Astrocyte (in vitro differentiated cells and primary cell): ENCODE results near the gene ECSIT. TPM values are rescaled to one million over a fixed set of nuclear protein-coding genes. Genes with fewer than 3 reads are reported as not detected.

ENCODE experiments used
- DNase-seq: peaks from one replicate; pipeline ENCODE4 v3.0.0-alpha.2; 2010; ENCODE audit warnings: low read depth
- FAIRE-seq: peaks from 2 replicates; lab custom pipeline; 2011; peaks lifted over from hg19 to GRCh38; lab: Jason Lieb, UNC
- H2AFZ ChIP-seq: 2 replicates; pipeline ENCODE4 v1.6.0; 2012; ENCODE audit warnings: low read depth, low read length, inconsistent platforms
- H3K27ac ChIP-seq: 2 replicates; pipeline ENCODE4 v1.5.1; 2011; ENCODE audit warnings: low read depth, low read length, inconsistent platforms
- H3K27me3 ChIP-seq: 2 replicates; pipeline ENCODE4 v1.6.0; 2011; ENCODE audit warnings: low read length, inconsistent platforms; ENCODE audit not compliant: insufficient read depth
- H3K36me3 ChIP-seq: 2 replicates; pipeline ENCODE4 v1.5.1; 2011; ENCODE audit warnings: low read length, inconsistent platforms; ENCODE audit not compliant: insufficient read depth
- H3K4me1 ChIP-seq: 2 replicates; pipeline ENCODE4 v1.5.1; 2011; ENCODE audit warnings: low read length, inconsistent platforms; ENCODE audit not compliant: insufficient read depth
- H3K4me2 ChIP-seq: 2 replicates; pipeline ENCODE4 v1.6.0; 2012; ENCODE audit warnings: low read length, inconsistent platforms
- H3K4me3 ChIP-seq: 2 replicates; pipeline ENCODE4 v1.5.1; 2011; ENCODE audit warnings: low read depth, mild to moderate bottlenecking, low read length, inconsistent platforms; ENCODE audit not compliant: insufficient read depth
- H3K79me2 ChIP-seq: 2 replicates; pipeline ENCODE4 v1.6.0; 2012; ENCODE audit warnings: mild to moderate bottlenecking, low read length, inconsistent platforms; ENCODE audit not compliant: insufficient read depth
- H3K9ac ChIP-seq: 2 replicates; pipeline ENCODE4 v1.6.0; 2012; ENCODE audit warnings: mild to moderate bottlenecking, low read length, inconsistent platforms
- H3K9me3 ChIP-seq: 2 replicates; pipeline ENCODE4 v1.5.1; 2012; ENCODE audit warnings: low read depth, mild to moderate bottlenecking, low read length, inconsistent platforms; ENCODE audit not compliant: insufficient read depth
- H4K20me1 ChIP-seq: 2 replicates; pipeline ENCODE4 v1.6.0; 2012; ENCODE audit warnings: low read length, inconsistent platforms; ENCODE audit not compliant: insufficient read depth
- H3K27ac Mint-ChIP-seq: one replicate; pipeline ENCODE4 v1.8.0; 2021; ENCODE audit warnings: mild to moderate bottlenecking, mixed read lengths; ENCODE audit not compliant: unreplicated experiment
- H3K27me3 Mint-ChIP-seq: one replicate; pipeline ENCODE4 v1.8.0; 2021; ENCODE audit warnings: low read depth, mixed read lengths; ENCODE audit not compliant: unreplicated experiment
- H3K36me3 Mint-ChIP-seq: one replicate; pipeline ENCODE4 v1.8.0; 2021; ENCODE audit warnings: low read depth, mixed read lengths; ENCODE audit not compliant: unreplicated experiment
- H3K4me1 Mint-ChIP-seq: one replicate; pipeline ENCODE4 v1.8.0; 2021; ENCODE audit warnings: low read depth, mixed read lengths; ENCODE audit not compliant: unreplicated experiment
- H3K4me3 Mint-ChIP-seq: one replicate; pipeline ENCODE4 v1.8.0; 2021; ENCODE audit warnings: mild to moderate bottlenecking, moderate library complexity, mixed read lengths; ENCODE audit not compliant: unreplicated experiment
- H3K9me3 Mint-ChIP-seq: one replicate; pipeline ENCODE4 v1.8.0; 2021; ENCODE audit warnings: mild to moderate bottlenecking, mixed read lengths; ENCODE audit not compliant: unreplicated experiment
- EZH2 ChIP-seq: IDR thresholded peaks from 2 replicates; pipeline ENCODE4 v1.6.1; 2012; ENCODE audit warnings: mild to moderate bottlenecking, low read length, inconsistent platforms; ENCODE audit not compliant: insufficient read depth
- total RNA-seq: library from RNA; stranded (reverse); gene quantifications from 2 replicates; pipeline ENCODE4 v1.2.1, GENCODE V29; 2021
- TF ChIP-seq, protein P1 (sequence below): IDR thresholded peaks from 2 replicates; pipeline ENCODE4 v1.5.1; 2011; ENCODE audit warnings: low read depth, mild to moderate bottlenecking, inconsistent platforms, low read length, moderate library complexity; ENCODE audit not compliant: insufficient read depth

ECSIT gene
- total RNA-seq, 1 donor from 2014 or later: 21.9 TPM

DNA sequence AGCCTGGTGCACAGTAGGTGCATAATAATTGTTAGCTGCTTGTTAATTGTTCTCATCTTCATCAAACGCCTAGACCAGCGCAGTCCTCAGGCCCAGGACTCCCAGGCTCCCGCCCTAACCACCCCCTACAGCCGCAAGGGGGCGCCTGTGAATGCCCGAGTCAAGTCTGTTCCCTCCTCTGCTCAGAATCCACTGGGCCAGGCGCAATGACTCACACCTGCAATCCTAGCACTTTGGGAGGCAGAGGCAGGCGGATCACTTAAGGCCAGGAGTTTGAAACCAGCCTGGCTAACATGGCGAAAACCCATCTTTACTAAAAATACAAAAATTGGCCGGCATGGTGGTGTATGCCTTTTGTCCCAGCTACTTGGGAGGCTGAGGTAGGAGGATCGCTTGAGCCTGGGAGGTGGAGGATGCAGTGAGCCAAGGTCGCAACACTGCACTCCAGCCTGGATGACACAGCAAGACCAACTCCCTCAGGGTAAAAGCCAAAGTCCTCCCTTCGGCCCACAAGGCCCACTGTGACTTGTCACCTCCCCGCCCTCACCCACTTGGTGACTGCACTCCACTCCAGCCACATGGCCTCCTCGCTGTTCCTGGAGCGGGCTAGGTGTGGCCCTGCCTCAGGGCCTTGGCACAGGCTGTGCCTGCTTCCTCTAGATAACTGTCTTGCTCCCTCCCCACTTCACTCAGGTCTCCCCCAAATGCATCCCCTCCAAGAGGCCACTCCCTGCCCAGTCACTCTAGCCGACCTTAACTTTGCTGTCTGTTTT is 32.4 kb downstream of the ECSIT start:
- no peak overlapping the region for H3K27ac Mint-ChIP-seq
- peaks cover 3% of the 10 kb centered on the region for H3K4me1 Mint-ChIP-seq
- peak; percentile 57 for DNase-seq
- H3K4me3 Mint-ChIP-seq: no peak overlapping the region
- no peaks in the 10 kb centered on the region for H3K79me2 ChIP-seq
- no peak for FAIRE-seq
- H3K9me3 Mint-ChIP-seq: no peaks in the 10 kb centered on the region
- no peak for TF ChIP-seq EZH2
- TF ChIP-seq, protein P1, sequence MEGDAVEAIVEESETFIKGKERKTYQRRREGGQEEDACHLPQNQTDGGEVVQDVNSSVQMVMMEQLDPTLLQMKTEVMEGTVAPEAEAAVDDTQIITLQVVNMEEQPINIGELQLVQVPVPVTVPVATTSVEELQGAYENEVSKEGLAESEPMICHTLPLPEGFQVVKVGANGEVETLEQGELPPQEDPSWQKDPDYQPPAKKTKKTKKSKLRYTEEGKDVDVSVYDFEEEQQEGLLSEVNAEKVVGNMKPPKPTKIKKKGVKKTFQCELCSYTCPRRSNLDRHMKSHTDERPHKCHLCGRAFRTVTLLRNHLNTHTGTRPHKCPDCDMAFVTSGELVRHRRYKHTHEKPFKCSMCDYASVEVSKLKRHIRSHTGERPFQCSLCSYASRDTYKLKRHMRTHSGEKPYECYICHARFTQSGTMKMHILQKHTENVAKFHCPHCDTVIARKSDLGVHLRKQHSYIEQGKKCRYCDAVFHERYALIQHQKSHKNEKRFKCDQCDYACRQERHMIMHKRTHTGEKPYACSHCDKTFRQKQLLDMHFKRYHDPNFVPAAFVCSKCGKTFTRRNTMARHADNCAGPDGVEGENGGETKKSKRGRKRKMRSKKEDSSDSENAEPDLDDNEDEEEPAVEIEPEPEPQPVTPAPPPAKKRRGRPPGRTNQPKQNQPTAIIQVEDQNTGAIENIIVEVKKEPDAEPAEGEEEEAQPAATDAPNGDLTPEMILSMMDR: peak; percentile 59
- H4K20me1 ChIP-seq: peaks cover 13% of the 10 kb centered on the region
- no peak overlapping the region for H3K27ac ChIP-seq
- H3K27me3 Mint-ChIP-seq: no peaks in the 10 kb centered on the region
- no peaks in the 10 kb centered on the region for H3K36me3 ChIP-seq
- peaks cover 11% of the 10 kb centered on the region for H3K36me3 Mint-ChIP-seq
- no peak overlapping the region for H3K9ac ChIP-seq
- no peak overlapping the region for H2AFZ ChIP-seq
- H3K4me1 ChIP-seq: no peaks in the 10 kb centered on the region
- H3K4me2 ChIP-seq: no peak overlapping the region
- H3K27me3 ChIP-seq: no peaks in the 10 kb centered on the region
- no peaks in the 10 kb centered on the region for H3K9me3 ChIP-seq
- H3K4me3 ChIP-seq: no peak overlapping the region

DNA sequence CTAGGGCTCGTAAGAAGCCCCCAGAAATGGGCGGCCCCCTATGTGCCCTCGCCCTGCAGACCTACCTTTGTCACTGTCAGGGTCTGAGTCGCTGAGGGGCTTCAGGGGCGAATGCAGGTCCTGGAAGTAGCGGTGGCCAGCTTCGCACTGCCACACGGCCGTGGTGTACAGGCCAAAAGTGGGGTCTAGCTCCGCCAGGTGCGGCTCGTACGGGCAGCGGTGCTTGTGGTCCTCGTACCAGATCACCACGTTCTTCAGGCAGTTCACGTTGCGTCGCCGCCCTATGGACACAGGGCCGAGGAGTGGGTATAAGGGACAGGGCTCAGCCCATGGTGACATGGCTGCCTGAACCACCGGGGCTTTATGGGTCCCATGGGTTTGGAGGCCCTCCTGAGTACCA is 33.0 kb downstream of the ECSIT start:
- Histone ChIP-seq H3K27ac (no peak overlapping the region), H3K36me3 (no peaks in the 10 kb centered on the region), H3K79me2 (no peaks in the 10 kb centered on the region), H3K27me3 (no peaks in the 10 kb centered on the region), H3K4me1 (no peaks in the 10 kb centered on the region), H4K20me1 (peaks cover 13% of the 10 kb centered on the region), H2AFZ (no peak overlapping the region), H3K4me3 (no peak overlapping the region), H3K9me3 (no peaks in the 10 kb centered on the region), H3K9ac (no peak overlapping the region), H3K4me2 (no peak overlapping the region)
- Mint-ChIP-seq H3K27me3 (no peaks in the 10 kb centered on the region), H3K27ac (no peak overlapping the region), H3K4me3 (no peak overlapping the region), H3K4me1 (peaks cover 3% of the 10 kb centered on the region), H3K36me3 (peaks cover 7% of the 10 kb centered on the region), H3K9me3 (no peaks in the 10 kb centered on the region)
- FAIRE-seq (no peak), DNase-seq (no peak)
- TF ChIP-seq, protein P1: no peak
- TF ChIP-seq EZH2: no peak

DNA sequence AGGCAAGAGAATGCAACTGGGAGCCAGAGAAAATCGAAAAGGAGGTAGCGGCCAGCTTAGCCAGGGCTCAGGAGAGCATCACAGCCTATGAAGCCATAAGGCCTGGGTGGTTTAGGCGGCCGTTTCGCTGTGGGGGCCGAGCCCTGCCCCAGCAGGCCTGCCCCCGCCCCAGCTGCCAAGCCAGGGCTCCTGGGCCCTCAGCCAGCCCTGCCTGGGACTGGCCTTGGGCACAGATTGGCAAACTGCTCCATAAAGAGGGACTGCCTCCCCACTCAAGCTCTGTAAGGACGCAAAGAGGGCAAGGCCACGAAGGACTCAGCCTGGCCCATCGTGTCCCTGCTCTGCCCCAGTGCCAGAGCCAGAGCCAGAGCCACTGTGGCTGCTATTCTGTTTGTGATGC is 33.5 kb downstream of the ECSIT start:
- H3K36me3 Mint-ChIP-seq: peaks cover 7% of the 10 kb centered on the region
- H3K27ac Mint-ChIP-seq: no peak overlapping the region
- H2AFZ ChIP-seq: no peak overlapping the region
- no peak overlapping the region for H3K4me2 ChIP-seq
- peaks cover 13% of the 10 kb centered on the region for H4K20me1 ChIP-seq
- H3K79me2 ChIP-seq: no peaks in the 10 kb centered on the region
- no peaks in the 10 kb centered on the region for H3K9me3 Mint-ChIP-seq
- H3K27ac ChIP-seq: no peak overlapping the region
- no peak overlapping the region for H3K4me3 Mint-ChIP-seq
- DNase-seq (no peak), FAIRE-seq (no peak)
- H3K4me3 ChIP-seq: no peak overlapping the region
- no peaks in the 10 kb centered on the region for H3K9me3 ChIP-seq
- H3K4me1 ChIP-seq: no peaks in the 10 kb centered on the region
- no peaks in the 10 kb centered on the region for H3K36me3 ChIP-seq
- TF ChIP-seq, protein P1: no peak
- no peak for TF ChIP-seq EZH2
- no peak overlapping the region for H3K9ac ChIP-seq
- H3K4me1 Mint-ChIP-seq: peaks cover 3% of the 10 kb centered on the region
- H3K27me3 Mint-ChIP-seq: no peaks in the 10 kb centered on the region
- H3K27me3 ChIP-seq: no peaks in the 10 kb centered on the region
